Islet of Langerhans (tissue), 1 donor: ENCODE data around the gene PRKAR2B.
A peak's percentile ranks its signal among the peaks of the same experiment; 100 is the strongest.

Source experiments
- FAIRE-seq: peaks from one replicate; lab custom pipeline; 2011; peaks lifted over from hg19 to GRCh38; lab: Jason Lieb, UNC

Gene PRKAR2B

DNA sequence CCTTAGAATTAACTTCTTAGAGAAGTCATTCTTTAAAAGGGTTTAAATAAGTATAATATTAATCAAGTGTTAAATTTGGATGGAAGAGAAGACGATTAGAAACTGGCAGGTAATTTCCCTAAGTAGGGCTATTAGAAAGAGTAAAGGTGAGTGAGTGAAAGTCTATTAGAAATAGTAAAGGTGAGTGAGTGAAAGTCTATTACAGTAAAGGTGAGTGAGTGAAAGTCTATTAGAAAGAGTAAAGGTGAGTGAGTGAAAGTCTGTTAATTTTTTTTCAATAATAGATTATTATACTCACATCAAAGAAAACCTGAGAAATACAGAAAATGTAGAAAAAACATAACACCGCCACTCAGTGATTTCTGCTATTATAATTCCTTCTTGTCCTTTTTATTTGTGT, 113.5 kb downstream of the PRKAR2B start:
- FAIRE-seq = no peak

DNA sequence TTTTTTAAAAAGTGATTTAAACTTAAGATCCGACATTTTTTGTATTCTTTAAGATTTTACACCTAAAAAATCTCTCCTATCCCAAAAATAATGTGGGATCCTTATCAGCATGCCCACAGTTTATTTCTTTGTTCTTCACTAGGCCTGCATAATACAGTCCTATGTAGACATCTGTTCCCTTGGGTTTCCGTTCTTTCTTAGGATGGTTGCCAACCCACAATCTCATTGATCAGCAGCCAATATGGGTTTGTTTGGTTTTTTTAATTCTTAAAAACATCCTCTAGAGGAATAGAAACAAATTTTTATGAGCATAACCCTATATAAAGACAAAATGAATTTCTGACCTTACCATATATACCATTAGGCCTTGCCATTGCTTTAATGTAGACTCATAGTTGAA, 115.9 kb downstream of the PRKAR2B start:
- no peak for FAIRE-seq

DNA sequence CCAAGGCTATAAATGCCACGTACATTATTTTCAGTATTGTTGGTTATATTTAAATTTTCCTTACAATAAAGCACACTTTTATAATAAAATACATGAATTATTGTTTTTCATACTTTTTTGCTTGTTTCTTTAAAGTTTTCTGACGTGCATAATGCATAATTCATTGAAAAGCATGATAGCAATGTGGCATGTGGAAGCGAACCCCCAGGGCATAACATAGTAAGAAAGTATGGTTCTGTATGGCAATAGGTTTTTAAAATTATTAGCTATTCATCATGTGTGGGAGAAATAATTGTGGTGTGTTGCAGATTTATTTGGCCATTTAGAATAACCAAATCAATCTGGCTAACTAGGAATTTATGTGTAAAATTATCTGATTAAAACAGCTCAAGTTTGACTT, 116.9 kb downstream of the PRKAR2B start:
- FAIRE-seq = no peak

DNA sequence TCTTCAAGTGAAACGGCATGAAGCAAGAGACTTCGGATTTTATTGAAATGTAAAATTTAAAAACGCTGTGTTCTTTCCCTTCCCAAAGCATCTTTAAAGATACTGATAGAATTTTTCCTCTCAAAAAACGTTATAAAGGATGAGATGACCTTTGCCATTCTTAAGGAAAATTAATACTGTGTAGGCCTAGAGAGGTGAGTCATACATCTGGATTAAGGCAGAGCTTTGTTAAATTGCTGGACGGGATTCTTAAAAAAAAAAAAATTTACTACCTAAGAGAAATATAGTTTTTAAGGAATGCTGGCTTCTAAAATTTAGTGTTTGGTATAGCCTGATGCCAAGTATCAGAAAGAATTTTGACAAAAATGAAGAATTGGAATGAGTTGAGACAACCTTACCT, 118.0 kb downstream of the PRKAR2B start:
- FAIRE-seq = no peak

DNA sequence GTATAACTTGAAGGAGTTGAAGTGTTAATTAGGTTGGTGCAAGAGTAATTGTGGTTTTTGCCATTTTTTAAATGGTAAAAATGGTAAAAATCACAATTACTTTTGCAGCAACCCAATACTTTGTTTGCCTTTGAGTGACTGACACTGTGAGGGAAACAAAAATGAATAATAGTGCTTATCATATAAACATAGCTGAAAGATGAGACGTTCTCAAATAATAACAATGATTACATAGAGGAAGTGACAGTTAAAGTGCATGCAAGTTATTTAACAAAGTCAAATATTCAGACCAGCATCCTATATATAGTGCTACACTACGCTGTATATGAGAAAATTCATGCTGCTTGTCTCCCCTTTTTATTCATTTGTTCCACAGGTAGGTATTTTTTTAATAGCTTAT, 119.6 kb downstream of the PRKAR2B start:
- no peak for FAIRE-seq

DNA sequence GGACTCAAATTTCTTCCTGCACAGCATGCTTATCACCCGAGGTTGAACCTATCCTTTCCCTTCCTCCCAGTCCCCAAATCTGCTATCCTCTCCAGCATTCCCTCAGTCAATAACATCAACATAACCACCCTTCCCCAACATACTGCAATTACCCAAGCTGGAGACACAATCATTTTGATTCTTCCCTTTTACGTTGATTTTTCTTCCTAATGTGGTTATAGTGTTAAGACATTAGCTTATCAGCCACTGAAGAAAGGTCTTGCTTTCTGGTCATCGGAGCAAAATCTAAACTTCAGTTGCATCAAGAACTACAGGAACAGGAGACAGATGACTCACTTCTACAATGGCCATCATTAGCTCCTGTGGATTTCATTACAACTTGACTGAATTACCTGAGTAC, 120.8 kb downstream of the PRKAR2B start:
- no peak for FAIRE-seq

DNA sequence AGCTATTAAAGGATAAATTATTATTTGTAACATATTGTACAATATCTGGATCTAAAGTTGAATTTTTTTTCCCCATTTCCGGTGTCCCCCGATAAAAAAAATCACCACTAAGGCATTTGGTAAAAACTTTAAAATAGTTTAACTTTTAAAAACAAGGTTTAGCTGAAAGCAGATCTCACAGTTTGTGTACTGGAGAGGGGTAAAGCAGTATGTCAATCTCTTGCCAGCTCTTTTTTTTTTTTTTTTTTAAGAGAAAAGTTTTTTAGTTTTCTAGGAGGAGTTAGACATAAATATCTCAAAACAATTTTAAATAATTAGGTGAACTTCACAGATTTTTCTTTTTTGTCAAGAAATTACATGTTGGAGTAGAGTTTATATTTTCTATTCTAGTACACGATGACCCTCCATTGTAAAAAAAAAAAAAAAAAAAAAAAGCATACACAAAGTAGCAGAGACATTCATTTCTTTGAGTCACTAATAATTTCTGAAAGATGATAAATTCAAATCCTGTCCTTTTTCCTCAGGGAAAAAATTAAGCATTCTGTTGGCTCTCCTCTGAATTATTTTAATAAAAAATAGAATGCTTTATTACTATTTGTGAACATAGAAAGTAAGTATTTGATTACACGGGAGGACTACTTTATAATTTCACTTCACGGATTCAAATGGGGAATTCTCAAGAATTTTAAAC, 122.4 kb downstream of the PRKAR2B start:
- peak; percentile 62 for FAIRE-seq

DNA sequence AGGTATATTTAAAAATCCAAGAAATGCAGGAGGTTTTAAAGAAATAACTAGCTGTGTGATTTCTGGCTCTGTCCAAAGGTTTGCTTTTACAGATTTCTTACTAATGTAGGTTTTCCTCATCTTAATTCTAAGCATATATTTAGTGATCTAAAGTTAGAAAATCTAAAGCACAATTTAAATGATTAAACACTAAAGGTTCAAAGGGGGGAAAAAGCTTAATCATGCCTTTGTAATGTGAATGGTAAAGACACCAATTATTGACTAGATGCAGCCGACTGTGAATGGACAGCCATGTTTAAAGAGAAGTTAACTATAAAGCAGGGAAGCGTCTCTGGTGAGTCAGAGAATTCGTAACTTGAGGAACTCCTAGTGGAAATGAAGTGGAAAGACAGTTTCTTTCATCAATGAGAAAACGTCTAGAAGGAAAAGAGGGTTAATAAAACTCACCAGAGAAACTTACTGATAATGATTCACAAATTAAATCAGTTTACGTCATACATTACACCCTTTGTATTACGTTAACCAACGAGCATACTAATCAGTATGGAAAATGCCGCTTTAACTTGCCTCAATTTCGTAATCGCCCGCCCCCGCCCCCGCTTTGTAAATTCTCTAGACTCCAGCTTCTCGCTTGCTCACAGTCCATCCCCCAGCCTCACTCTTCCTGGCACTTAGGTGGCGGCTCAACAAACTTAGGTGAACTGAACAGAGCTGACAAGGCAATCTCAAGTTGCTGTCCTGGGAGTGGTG, 123.2 kb downstream of the PRKAR2B start:
- peak; percentile 94 for FAIRE-seq

DNA sequence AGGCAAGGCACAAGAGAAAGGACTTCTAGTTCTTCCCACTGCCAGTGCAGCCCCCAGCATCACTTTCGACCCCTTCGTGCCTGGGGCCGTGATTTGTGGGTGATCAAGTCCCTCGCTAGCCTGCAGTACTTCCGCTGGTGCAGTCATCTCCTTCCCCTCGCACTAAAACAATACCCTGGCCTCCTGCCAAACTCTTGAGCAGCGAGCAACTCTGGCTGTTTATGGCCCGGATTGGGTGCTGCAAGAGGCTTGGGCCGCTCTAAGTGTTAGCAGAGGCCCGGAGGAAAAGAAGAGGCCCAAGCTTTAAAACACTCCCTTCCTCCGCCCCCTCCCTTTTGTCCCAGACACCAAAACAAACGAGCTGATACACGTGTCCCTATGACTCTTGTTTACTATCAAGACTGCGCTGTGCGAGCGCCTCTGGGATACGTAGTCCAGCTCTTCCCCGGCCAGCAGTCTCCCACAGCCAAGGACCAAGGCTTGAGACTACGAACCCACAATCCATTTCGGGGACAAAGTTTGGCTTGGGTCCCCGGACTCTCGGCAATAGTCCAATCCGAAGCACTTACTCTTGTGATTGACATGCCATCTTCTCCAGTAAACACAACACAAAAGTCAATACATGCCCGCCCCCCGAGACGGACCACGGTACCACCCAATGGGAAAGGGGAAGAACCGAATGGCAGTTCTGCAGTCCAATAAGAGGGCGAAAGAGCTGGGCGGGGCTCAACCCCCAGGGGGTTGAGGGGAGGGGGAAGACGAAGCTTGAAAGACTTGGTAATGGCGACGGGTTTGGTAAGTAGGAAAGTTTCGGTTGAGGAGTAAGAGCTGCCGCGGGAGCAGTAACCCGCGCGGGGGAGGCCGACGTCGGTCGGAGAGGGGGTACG, 124.0 kb downstream of the PRKAR2B start, which contains the start of gene HBP1:
Gene HBP1 (plus strand): TSS at position 771 of the 887 bp plus-strand sequence. CDS start 10,891 bp downstream, outside the sequence.
- FAIRE-seq = peak; percentile 100

DNA sequence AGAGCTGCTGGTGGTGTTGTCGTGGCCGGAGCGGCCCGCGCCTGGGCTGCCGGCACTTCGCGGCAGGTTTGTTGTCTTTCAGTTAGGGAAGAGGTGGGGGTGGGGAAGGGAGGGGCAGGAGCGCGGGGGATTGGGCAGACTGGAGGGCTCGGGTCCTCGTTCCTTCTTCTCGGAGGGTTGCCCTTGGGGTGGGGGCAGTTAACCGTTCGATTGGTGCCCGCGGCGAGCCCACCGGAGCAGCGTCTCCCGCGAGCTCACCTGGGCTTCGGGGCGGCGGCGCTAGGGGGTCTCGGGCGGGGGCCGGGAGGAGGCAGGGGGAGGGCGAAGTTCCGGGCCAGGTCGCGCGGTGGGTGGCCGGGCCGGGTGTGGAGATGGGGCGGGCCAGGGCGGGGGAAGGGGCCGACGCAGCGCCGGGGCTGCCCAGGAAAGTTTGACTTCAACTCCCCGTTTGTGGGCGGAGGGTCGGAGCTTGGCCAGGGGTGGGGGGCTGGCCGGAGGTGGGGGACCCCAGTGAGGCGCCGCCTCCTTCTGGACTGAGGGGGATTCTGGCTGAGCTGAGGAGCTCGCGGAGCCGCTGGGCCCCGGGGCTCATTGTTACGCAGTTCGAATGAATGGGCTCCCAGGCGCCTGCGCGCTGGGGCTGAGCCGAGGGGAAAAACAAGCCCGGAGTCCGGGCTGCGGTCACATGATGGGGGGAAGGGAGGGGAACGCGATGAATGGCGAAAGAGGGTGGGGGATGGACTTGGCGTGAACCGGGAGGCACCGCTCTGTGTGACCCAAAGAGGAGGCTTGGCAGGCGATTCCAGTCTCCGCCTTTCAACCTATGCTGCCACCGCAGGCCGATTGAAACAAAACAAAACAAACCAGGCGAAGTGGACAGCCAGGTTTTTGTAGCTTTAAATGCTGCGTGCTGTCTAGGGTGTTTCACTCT, 124.9 kb downstream of the PRKAR2B start:
- FAIRE-seq = no peak

DNA sequence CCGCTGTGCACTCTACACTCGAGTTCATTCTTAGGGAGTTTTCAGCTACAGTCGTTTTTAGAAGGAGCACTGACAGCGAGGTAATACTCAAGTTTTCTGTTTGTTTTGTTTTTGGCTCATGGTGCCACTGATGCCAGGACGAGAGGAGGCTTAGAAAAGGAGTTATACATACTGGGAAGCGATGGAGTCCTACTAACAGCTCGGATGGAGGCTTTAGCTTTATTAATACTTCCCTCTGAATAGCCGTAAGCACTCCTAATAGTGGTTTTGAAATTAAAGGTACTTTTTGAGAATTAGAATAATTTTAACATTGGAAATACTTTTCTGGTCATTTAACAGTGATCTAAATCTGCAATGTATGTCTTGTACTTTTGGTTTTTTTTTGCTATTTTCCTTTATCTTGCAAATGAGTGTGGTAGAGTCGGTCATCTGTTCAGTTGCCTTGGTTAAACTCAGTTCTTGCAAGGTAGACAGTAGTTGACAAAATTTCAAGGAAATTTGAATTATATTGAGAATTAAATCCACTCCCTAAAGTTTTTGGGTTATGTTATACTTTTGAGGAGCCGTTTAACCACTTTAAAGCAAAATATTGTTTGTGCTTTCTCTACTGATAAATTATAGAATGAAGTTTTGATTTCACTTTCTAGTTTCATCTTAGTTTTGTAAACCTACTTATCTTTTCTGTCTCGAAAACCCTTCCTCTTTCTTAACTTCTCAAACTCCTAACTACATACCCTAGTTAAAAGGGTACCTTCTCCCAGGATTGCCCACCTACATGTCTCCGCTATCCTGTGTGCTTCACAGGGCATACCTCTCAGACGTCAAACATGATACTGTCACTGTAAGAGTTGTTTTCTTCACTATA, 125.8 kb downstream of the PRKAR2B start:
- peak; percentile 81 for FAIRE-seq

DNA sequence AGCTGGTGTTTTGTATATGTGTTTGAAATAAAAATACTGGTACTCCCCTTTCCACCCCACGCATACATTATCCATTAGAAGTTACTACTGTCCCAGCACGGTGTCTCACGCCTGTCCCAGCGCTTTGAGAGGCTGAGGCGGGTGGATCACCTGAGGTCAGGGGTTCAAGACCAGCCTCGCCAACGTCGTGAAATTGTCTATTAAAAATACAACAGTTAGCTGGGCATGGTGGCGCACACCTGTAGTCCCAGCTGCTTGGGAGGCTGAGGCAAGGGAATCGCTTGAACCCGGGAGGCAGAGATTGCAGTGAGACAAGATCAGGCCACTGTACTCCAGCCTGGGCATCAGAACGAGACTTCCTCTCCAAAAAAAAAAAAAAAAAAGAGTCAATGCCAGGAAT, 127.0 kb downstream of the PRKAR2B start:
- FAIRE-seq = no peak

DNA sequence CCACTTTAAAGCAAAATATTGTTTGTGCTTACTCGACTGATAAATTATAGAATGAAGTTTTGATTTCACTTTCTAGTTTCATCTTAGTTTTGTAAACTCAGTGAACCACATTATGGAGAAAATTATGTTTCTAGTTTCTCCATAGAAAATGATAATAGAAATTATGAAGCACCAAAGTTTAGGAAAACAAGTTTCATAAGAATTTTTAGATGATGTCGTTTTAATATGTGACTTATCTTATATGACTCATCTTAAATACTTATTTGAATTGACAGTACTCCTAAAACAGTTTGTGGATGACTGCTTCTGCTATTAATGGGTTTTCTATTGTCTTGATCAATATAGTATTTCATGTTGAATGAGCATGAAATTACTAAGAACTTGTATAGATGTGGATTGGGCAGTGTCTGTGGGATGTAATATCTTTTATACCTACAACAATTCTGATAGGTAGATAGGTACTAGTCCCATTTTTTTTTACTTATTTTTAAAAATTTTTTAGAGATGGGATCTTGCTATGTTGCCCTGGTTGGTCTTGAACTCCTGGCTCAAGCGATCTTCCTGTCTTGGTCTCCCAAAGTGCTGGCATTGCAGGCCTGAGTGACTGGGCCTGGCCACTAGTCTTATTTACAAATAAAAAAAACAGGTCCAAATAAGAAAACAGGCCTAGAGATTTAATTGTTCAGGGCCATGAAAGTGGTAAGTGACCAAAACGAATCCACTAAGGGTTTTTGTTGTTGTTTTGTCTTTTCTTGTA, 127.9 kb downstream of the PRKAR2B start:
- no peak for FAIRE-seq

DNA sequence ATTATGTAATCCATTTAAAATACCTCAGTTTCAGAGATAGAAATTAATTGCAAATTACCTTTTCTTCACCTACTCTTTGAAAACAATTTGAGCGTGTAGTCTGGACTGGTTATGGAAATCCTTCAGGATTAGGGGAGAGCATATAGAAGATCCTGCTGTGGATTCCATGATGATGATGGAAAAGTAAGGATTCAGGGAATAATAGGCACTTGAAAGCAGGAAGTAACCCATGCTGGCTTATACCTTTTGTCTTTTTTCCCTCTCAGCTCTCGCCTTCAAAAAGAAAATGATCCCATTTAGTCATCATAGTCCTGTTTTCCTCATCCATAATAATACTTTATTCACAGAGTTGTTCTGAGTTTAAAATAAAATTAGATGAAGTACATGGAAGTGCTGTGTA, 128.7 kb downstream of the PRKAR2B start:
- no peak for FAIRE-seq

DNA sequence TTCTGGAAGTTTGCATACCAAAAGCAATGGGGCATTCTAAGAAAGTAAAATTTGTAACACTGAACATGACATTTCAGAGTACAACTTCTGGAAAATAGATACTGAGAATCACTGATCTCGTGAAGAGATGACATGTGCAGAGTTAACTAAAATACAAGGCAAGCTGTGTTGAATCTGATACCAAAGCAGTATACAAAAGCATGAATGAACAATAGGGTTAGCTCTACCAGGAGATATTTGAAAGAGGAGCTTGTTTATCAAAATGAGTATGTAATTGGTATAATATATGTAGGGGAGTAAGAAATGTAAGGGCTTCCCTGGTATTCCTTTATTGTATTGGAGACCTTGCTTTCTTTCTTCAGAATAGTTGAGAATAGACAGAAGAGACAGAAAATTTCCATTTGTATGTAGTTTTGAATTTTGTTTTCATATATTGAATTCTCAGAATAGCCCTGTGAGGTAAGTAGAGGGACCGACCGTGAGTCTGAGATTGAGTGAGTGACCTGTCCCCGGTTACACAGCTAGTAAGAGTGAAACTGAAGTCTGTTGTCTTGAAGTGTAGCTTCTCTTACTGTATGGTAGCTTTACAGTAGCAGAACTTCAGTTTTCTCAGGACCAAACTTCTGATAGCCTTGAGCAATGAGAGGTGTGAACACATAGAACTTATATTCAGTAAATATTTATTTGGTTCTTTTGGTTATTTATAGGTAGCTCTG, 129.3 kb downstream of the PRKAR2B start:
- FAIRE-seq = no peak

DNA sequence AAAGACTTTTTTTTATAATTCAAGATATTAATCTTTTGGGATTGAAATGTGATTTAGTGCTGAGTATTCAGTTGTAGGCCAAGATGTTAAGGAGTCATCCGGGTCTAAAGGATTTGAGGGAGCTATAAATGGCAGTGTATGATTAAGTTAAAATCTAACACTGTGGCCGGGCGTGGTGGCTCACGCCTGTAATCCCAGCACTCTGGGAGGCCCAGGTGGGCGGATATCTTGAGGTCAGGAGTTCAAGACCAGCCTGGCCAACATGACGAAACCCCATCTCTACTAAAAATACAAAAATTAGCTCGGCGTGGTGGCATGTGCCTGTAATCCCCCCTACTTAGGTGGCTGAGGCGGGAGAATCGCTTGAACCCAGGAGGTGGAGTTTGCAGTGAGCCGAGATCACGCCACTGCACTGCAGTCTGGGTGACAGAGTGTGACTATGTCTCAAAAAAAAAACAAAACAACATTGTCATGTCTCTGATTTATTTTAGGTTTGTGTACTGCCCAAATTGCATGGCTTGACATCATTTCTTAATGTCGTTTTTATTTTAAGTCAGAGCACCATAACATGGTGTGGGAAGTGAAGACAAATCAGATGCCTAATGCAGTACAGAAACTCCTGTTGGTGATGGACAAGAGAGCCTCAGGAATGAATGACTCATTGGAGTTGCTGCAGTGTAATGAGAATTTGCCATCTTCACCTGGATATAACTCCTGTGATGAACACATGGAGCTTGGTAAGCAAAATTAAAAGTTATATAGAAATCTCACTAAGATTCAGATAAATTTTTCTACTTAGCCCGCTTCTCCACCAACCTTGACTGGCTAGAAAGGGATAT, 135.0 kb downstream of the PRKAR2B start:
- no peak for FAIRE-seq

DNA sequence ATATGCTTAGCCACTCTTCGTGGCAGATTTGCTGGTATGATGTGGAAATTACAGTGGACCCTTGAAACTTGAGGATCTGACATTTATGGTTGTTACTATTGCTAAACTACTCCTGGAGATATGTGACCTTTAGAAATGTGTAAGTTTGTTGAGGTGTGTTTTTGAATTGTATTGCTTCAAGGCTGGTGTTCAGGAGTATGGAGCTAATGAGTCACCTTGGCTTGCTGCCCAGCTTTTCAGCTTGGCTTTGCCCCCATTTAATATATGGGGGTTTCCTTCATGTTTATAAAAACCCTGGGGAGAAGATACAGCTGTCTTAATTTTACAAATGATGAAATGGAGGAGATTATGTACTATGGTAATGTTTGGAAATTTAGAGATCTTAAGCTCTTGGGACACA, 135.9 kb downstream of the PRKAR2B start:
- peak; percentile 81 for FAIRE-seq

DNA sequence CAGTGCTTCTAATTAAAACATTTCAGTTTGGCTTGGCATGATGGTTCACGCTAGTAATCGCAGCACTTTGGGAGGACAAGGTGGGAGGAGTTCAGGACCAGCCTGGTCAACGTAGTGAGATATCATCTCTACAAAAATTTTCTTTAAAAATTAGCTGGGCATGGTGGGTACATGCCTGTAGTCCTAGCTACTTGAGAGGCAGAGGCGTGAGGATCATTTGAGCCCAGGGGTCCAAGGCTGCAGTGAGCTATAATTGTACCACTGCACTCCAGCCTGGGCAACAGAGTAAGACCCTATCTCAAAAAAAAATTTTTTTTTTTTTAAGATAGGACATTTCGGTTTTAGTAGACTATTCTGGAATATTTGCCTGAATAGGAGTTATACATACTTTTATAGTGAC, 136.7 kb downstream of the PRKAR2B start:
- no peak for FAIRE-seq
